SK-N-MC (cell line): Measurements from ENCODE around the gene ZMIZ1.

ENCODE experiments used
- EZH2 ChIP-seq: fragments of 200-600 bp; sonication (generic); IDR thresholded peaks from one replicate; pipeline ENCODE4 v1.6.1; 2017; ENCODE audit warnings: antibody characterized with exemption
- FOXP2 ChIP-seq: optimal IDR thresholded peaks from 2 replicates; pipeline ENCODE3; 2011; ENCODE audit warnings: mild to moderate bottlenecking, moderate library complexity; ENCODE audit not compliant: insufficient read depth; ENCODE audit errors: extremely low read length, control extremely low read depth
- POLR2AphosphoS5 ChIP-seq: IDR thresholded peaks from 2 replicates; pipeline ENCODE4 v1.6.1; 2012; ENCODE audit warnings: mild to moderate bottlenecking, low read depth, low read length, borderline replicate concordance

DNA sequence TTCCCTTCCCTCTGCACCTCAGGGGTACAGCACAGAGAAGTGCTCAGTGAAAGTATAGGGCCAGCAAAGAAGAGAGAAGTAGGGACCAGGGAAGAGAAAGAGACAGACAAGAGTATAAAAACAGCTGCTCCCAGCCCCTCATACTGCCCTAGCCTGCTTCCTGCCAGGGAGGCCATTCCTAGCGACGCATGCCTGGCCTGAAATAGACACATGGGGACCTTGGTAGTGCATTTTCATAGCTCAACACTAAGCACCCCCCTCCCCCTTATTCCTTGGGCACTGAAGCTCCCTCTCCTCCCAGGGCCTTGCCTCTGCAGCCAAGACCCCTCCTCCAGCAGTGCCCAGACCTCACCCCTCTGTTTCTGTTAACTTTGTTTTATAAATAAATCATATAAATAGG, 64.7 kb downstream of the ZMIZ1 start:
- no peak for TF ChIP-seq POLR2AphosphoS5
- TF ChIP-seq EZH2: no peak
- TF ChIP-seq FOXP2: no peak
